RWPE1 (cell line): Measurements from ENCODE around the gene ADAMTS2.

ENCODE experiments used
- CTCF ChIA-PET: fragments of 350-600 bp; sonication (Branson Sonifier 250); formaldehyde crosslinking; extraction: SDS; loops from one replicate; lab custom pipeline; 2021; lab: Yijun Ruan, JAX
- POLR2A ChIA-PET: fragments of 400-600 bp; formaldehyde crosslinking; extraction: SDS; loops from one replicate; lab custom pipeline; 2020; ENCODE audit warnings: antibody characterized with exemption; ENCODE audit not compliant: low non-redundant PET; lab: Yijun Ruan, JAX
- DNase-seq: peaks from one replicate; pipeline ENCODE4 v3.0.0; 2012; ENCODE audit warnings: low spot score
- H3K27ac ChIP-seq: fragments of 450-650 bp; 2 replicates; pipeline ENCODE4 v1.5.1; 2017
- TF ChIP-seq, protein P1 (sequence below): fragments of 450-650 bp; conservative IDR thresholded peaks from 2 replicates; pipeline ENCODE4 v1.5.1; 2017; ENCODE audit warnings: low read depth, mild to moderate bottlenecking

Gene ADAMTS2

DNA sequence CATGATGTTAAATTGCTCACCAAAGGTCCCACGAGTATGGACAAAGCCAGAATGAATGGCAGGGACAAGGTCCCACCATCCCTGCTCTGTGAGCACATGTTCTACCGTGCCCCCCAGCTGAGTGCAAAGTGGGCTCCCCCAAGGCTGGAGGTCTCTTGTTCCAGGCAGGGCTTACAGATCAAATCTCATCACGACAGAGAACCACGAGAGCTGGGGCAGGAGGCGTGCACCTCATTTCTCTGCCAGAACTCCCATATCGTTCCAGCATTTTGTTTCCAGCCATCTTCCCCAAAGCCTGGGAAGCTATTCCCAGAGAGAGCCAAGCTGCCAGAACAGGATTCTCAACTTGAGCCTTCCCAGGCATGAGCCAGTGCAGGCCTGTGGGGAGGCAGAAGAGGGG, 176.6 kb downstream of the ADAMTS2 start:
- ChIA-PET CTCF (interaction anchor here (0.6 kb wide), 1 partner anchor 46 kb away, joined by 3 read pairs; no protein-coding TSS in a partner anchor), POLR2A (no interaction called here)
- no peak for DNase-seq
- TF ChIP-seq, protein P1, sequence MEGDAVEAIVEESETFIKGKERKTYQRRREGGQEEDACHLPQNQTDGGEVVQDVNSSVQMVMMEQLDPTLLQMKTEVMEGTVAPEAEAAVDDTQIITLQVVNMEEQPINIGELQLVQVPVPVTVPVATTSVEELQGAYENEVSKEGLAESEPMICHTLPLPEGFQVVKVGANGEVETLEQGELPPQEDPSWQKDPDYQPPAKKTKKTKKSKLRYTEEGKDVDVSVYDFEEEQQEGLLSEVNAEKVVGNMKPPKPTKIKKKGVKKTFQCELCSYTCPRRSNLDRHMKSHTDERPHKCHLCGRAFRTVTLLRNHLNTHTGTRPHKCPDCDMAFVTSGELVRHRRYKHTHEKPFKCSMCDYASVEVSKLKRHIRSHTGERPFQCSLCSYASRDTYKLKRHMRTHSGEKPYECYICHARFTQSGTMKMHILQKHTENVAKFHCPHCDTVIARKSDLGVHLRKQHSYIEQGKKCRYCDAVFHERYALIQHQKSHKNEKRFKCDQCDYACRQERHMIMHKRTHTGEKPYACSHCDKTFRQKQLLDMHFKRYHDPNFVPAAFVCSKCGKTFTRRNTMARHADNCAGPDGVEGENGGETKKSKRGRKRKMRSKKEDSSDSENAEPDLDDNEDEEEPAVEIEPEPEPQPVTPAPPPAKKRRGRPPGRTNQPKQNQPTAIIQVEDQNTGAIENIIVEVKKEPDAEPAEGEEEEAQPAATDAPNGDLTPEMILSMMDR, result no peak
- H3K27ac ChIP-seq, result no peak overlapping the region

DNA sequence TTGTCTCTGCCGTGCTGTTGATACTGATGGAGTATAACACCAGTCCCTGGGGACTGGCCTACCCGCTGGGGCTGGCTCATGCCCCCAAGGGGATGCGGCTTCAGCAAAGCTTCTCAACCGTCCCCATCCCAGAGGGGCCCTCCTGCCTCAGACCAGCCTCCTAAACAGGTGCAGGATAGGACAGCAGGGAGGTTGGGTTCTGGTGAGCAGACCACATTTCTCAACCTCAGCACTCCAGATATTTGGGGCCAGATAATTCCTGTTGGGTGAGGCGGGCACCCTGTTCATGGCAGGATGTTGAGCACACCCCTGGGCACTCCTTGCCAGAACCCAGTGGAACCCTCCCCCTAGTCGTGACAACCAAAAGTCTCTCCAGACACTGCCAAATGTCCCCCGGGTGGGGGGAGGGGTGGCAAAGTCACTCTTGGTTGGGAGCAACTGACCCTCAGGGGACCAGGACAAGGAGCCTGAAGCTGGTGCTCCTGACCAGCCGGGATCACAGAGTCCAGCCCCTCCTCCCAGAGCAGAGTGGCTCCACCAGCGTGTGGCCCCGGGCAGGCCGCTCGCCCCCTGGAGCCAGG, 177.3 kb downstream of the ADAMTS2 start:
- CTCF ChIA-PET, result interaction anchor here (0.6 to 2.5 kb wide), 27 partner anchors 8 to 1559 kb away, joined by 3 to 26 read pairs (median 4); partner anchors contain the start of gene ZNF354C
- TF ChIP-seq, protein P1, result no peak
- no peak for DNase-seq
- POLR2A ChIA-PET, result no interaction called here
- no peak overlapping the region for H3K27ac ChIP-seq

DNA sequence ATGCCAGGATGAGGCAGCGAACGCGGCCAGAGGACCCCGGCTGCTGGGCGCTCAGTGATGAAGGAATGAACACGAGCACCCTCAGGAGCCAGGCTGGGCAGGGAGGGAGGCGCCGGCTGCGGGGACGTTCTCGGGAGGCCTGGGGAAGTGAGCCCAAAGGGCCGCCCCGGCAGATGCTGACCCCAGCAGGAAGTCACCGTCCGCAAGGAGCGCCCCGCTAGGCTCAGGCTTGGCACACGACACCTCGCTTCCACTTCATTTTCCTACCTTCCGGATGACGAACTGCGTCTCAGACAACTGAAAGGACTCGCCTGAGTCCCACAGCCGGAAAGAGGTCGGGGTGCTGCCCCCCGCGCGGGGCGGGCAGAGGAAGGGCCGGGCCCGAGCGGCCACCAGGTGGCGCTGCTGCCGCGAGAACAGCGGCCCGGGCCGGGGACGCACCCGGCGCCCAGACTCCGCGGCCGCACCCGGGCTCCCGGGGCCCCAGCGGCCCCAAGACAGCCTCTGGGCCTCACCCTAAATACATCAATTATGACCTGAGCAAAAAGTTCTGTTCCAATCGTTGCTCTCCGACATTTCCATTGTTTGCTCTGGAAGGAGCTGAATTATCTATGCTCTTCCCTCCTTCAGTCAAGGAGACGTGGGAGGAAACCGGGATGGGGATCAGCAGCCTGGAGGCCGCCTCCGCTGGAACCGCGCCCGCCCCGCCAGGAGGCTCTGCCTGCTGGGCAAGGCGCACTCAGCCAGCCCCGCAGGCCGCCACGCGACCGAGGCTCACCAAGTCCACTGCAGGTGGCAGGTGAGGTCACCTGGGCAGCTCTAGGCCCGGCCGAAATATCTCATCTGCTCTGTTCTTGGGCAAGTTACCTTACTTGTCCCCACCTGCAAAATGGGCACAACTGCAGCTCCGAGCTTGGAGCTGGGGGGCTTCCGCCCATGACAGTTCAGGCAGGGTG, 178.1 kb downstream of the ADAMTS2 start:
- ChIA-PET POLR2A (no interaction called here), CTCF (interaction anchor here (0.6 to 2.5 kb wide), 32 partner anchors 9 to 1559 kb away, joined by 3 to 26 read pairs (median 3); partner anchors contain the start of gene ZNF354C)

DNA sequence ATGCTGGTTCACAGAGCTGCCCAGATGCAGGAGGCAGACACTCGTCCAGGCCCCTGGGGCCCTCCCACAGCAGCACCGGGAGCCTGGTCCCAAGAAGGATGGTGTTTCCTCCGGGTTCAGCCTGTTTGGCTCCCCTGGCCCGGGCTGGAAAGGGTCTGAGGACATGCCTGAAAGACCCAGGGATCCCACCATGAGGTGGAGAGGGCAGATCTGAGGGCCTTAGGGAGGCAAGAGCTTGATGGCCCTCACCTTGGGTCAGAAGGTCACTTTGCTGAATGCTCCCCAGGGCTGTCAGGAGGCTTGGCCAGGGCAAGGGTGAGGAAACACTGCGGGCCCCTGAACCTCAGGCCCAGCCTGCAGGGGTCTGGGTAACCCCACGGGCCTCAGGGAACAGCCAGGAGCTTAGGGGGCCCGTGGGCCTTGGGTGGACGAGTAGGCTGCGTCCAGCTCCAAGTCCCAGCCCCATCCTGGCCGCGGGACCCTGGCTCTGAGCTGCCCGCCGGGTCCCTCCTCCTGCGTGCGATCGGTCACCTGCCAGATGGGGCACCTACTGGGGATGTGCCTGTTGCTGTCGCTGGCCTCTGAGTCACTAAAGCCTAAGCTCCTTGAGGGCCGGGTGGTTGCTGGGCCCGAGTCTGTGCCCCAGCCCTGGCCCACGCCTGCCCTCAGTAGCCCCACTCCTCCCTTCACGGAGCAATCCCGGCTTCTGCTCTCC, 178.9 kb downstream of the ADAMTS2 start:
- CTCF ChIA-PET, result interaction anchor here (0.7 to 2.5 kb wide), 8 partner anchors 22 to 330 kb away, joined by 3 to 26 read pairs (median 4); no protein-coding TSS in a partner anchor
- DNase-seq, result no peak
- POLR2A ChIA-PET, result no interaction called here
- no peak overlapping the region for H3K27ac ChIP-seq
- TF ChIP-seq, protein P1, result no peak

More for the DNA sequence above, 178.1 kb downstream of the ADAMTS2 start:
- no peak overlapping the region for H3K27ac ChIP-seq
- DNase-seq, result peak; percentile 42
- TF ChIP-seq, protein P1, result peak; percentile 31; the same call in 1 of the 2 replicates

DNA sequence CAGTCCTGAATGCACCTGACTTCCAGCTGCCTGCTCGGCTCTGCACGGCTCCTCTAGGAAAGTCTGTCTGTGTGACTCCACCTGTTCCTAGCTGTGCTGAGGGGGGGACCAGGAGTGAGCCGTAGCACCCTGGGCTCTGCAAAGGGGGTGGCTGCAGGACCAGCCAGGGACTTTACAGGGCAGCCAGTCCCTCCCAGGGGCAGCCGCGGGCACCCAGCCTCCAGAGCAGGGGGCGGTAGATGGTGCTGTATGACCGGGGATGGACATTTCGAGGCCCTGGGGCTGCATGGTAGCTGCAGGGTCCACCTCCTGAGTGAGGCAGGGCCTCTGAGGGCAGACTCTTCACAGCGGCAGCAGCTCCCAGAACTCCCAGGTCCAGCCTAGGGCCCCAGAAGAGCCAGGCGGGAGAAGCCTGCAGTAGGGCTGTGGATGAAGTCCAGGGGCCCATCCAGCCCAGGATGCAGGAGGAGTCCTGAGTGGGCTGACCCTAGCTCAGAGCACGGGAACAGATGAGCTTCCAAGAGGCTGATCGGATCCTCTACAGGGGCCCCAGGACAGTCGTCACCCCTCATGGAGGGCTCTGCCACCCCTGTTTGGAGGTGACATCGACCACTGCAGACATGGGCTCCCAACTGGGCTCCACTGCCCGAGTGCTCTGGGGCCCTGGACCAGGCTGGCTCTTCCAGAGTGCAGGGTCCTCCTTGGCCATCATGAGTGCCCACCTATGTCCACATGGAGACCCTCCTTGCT, 179.7 kb downstream of the ADAMTS2 start:
- POLR2A ChIA-PET, result interaction anchor here (0.6 kb wide), 1 partner anchor 105 kb away, joined by 3 read pairs; the partner anchor contains the start of gene ZNF354C
- no peak overlapping the region for H3K27ac ChIP-seq
- DNase-seq, result no peak
- TF ChIP-seq, protein P1, result no peak
- CTCF ChIA-PET, result interaction anchor here (0.7 to 2.5 kb wide), 7 partner anchors 13 to 331 kb away, joined by 3 to 26 read pairs (median 4); no protein-coding TSS in a partner anchor
